GM19438 (cell line): ENCODE results near the gene UGT1A10.

Experiments
- ATAC-seq: cut with Tn5 transposase; IDR thresholded peaks from one replicate; pipeline ENCODE4 v1.9.1; 2021; ENCODE audit warnings: low read depth; ENCODE audit not compliant: unreplicated experiment

The UGT1A10 gene

DNA sequence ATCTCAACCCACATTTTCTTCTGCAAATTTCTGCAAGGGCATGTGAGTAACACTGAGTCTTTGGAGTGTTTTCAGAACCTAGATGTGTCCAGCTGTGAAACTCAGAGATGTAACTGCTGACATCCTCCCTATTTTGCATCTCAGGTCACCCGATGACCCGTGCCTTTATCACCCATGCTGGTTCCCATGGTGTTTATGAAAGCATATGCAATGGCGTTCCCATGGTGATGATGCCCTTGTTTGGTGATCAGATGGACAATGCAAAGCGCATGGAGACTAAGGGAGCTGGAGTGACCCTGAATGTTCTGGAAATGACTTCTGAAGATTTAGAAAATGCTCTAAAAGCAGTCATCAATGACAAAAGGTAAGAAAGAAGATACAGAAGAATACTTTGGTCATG lies 131.8 kb downstream of the UGT1A10 start:
- no peak for ATAC-seq

DNA sequence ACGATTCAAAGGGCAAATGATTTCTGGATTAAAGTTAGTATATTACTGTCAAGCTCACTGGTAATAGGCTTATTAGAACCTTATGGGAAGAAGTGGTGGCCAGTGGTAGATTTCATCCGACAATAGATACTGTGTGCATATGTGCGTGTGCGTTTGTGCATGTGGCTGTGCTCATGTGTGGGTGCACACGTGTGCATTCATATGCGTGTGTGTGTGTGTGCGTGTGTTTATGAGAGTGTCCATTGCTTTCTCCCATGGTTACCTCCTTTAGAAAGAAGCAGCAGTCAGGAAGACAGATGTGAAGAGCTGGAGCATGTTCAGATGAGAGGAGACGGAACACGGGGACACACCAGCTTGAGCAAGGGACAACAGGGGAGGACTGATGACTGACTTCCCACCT lies 133.0 kb downstream of the UGT1A10 start:
- ATAC-seq, result no peak

DNA sequence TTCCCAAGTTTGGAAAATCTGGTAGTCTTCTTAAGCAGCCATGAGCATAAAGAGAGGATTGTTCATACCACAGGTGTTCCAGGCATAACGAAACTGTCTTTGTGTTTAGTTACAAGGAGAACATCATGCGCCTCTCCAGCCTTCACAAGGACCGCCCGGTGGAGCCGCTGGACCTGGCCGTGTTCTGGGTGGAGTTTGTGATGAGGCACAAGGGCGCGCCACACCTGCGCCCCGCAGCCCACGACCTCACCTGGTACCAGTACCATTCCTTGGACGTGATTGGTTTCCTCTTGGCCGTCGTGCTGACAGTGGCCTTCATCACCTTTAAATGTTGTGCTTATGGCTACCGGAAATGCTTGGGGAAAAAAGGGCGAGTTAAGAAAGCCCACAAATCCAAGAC lies 135.9 kb downstream of the UGT1A10 start:
- ATAC-seq, result no peak

DNA sequence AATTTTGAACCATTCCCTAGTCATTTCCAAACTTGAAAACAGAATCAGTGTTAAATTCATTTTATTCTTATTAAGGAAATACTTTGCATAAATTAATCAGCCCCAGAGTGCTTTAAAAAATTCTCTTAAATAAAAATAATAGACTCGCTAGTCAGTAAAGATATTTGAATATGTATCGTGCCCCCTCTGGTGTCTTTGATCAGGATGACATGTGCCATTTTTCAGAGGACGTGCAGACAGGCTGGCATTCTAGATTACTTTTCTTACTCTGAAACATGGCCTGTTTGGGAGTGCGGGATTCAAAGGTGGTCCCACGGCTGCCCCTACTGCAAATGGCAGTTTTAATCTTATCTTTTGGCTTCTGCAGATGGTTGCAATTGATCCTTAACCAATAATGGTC lies 136.3 kb downstream of the UGT1A10 start:
- no peak for ATAC-seq

DNA sequence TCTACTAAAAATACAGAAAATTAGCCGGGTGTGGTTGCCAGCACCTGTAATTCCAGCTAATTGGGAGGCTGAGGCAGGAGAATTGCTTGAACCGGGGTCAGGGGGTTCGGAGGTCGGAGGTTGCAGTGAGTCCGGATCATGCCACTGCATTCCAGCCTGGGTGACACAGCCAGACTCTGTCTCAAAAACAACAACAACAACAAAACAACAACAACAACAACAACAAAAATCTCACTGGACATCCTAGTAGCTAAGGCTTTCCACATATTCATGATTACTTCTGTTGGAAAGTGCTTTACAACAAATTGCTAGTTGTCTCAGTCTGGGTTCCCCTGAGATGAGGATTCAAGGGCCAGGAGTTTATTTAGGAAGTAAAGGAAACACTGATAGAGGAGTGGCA lies 137.6 kb downstream of the UGT1A10 start:
- ATAC-seq, result no peak

DNA sequence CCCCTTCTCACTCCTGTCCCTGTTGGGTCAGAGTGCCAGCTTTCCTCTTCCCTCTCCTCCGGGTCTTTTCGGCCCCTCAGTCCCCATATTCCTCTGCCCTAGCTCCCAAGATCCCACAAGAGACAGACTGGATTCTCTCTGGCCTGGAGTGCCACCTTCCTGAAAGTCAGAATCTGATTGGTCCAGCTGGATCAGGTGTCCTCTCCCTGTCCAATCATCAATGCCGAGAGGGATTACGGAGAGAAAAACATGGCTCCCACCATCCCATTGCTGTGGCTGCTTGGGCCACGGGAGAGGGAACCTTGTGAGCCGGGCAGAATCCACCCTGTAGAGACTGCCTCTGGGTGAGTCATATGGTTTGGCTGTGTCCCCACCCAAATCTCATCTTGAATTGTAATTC lies 139.2 kb downstream of the UGT1A10 start:
- no peak for ATAC-seq

DNA sequence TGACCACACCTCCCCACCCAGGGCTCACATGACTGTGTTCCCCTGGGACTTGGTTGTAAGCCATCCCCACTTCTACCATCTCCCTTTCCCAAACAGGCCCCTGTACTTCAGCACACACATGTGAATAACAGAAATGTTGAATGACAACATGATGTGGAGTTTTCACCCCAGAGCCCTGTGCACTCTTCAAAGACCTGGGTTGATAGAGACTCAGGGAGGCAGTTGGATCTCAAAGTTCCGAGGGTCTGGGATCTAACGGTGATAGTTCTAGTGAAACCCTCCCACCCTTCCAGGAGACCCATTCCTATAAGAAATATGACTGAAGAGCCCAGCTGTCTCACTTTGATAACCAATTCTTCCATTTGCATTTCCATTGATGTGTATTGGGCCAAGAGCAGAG lies 141.8 kb downstream of the UGT1A10 start, which contains the start of gene MROH2A:
TSS of gene MROH2A (plus strand) at position 301 of the 400 bp plus-strand sequence. CDS start 1,029 bp downstream, outside the sequence.
- no peak for ATAC-seq

DNA sequence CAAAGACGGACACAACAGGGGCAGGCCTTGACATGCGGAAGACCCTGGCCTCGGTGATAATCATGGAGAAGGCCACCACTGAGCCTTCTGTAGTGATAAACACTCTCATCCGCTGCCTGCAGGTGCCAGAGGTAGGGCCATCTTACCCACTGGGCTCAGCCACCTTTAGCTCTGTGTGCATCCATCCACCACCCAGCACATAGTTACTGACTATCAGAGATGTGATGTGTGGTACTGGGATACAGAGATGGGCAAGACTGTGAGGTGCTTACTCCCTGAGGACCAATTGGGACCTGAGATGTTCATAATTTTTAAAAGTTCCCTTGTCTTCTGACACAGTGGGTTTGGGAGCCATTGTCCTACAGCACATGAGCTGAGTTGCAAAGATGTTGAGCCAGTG lies 143.5 kb downstream of the UGT1A10 start:
- no peak for ATAC-seq

DNA sequence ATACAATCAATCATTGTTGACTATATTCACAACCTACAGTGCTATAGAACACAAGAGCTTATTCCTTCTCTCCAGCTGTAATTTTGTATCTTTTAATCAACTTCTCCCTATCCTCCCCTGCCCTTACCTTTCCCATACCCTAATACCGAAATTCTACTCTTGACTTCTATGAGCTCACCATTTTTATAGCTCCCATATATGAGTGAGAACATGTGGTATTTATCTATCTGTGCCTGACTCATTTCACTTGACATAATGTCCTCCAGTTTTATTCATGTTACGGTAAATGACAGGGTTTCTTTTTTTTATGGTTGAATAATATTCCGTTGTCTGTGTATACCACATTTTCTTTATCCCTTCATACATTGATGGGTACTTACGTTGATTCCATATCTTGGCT lies 144.5 kb downstream of the UGT1A10 start:
- ATAC-seq, result no peak

DNA sequence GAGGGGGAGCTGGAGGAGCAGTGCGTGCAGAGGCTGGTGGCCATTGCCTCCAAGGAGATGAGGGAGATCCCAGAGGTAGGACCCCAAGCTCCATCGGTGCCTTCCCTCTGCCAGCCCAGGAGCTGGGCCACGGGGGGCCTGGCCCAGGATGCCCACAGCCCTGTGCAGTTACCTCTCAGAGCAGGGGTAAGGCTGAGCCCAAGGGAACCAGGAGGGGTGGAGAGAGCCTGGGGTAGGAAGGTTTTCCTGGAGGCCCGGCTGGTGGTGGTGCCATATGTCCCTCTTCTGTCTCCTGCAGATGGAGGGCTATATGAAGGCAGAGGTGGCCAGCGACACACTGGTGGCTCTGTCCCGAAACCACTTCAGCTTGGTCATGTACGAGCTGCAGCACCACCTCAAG lies 153.3 kb downstream of the UGT1A10 start:
- no peak for ATAC-seq

DNA sequence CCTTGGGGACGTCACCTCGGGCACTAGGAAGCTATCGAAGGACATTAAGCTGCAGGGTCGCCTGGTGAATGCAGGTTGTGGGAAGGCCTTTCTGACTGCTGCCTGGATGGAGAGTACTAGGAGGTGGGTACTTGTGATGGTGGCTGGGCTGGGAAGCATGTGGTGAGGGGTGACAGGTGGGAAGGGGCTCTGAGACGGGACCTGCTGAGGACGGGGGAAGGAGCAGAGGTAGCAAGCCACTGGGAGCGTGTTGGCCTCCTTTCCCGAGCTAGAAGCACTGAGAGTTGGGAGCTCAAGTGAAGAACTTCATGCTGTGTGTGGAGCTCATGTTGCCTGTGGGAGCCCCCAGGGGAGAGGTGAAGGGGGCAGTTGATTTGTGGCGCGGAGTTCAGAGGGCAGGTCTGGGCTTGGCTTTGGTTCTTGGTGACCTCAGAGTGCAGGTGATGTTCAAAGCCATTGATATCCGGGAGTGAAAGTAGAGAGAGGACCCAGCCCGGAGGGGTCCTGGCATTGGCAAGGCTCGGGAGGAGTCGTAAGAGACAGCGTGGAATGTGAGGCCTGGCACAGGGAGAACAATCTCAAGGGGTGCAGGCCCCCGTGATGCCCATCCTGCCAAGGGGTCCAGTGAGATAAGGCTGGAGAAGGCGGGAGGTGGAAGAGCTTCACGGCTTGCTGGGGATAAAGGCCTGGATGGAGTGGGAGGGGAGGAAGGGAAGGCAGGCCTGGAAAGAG lies 155.1 kb downstream of the UGT1A10 start:
- ATAC-seq, result no peak

DNA sequence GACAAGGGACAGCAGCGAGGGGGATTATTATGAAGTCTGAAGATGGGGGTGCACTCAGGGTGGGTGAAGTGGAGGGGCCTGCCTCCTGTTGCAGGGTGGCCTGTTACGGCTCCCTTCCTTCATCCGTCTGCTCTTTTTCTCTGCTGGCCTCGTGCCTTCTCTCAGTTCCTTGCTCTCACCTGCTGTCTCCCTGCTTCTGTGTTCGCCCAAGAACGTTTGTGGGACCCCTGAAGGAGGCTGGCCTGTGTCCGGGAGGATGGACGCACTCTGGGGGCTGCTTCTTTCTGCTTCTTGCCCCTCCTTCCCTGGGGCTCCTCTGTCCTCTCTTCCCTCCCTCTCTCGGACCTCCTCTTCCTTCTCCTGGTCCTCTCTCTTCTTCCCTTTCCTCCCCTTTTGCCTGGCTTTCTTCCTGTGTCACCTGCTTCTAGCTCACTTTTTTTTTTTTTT lies 155.7 kb downstream of the UGT1A10 start:
- ATAC-seq, result no peak

DNA sequence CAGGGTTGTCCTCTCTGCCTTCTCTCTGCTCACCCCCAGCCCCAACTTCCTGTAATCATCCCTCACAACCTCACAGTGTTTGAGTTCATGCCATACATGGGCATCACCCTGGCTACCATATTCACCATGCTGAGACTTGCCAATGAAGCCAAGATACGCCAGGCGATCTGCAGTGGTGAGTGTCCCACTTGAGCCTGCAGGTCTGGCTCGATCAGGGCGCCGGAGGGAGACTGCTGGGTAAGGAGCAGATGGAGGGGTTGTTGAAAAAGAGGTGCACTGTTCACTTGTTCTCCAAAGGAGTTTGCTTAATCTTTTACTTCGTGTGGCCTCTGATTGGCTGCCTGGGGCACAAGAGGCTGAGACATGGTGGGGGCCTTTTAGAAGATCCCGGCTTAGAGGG lies 156.5 kb downstream of the UGT1A10 start:
- ATAC-seq, result no peak

DNA sequence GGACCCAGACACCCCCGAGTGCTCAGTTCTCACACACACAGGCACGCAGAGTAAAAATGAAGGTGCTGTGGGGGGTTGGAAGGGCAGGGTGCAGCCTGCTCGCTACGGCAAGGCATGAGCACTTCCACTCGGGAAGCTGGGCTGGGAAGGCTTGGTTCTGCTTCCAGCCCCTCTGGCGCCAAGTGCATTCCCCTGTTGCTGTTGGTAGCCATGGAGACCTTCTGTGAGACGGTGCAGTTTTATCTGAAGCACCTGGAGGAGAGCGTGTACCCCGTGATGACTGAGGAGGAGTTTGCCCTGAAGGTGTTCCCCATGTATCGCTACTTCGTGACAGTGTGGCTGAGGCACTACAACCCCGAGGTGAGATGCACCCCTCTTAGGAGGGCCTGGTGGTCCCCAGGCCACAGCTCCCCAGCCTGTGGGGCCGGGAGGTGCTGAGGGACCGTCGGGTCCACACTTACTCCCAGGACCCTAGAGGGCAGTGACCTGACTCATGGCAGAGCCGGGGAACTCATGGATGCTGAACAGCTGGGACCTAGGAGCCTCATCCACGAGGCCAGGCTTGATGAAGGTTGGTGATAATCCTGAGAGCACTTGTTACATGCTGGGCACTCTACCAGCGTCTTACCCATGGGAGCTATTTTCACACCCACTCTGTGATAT lies 157.3 kb downstream of the UGT1A10 start:
- ATAC-seq, result no peak

DNA sequence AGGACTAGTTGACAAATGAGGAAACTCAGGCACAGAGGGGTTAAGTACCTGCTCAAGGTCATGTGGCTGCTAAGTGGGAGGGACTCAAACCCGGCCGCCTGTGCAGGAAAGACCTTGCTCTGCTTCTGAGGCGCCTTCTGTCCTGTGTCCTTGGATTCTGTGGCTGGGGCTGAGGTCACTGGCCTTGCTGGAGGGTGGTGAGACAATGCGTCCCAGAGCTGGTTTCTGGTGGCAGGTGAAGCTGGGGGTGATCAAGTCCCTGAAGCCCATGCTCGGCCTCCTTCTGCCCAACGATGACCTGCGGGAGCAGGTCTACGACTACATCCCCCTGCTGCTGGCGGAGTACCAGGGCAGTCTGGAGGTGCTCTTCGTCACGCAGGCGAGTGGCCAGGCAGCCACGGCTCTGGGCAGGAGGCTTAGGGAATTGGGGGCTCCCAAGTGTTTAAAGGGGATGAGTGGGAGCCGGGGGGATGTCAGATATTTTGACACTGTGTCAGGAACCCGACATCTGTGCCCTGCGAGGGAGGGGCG lies 157.9 kb downstream of the UGT1A10 start:
- ATAC-seq, result no peak

DNA sequence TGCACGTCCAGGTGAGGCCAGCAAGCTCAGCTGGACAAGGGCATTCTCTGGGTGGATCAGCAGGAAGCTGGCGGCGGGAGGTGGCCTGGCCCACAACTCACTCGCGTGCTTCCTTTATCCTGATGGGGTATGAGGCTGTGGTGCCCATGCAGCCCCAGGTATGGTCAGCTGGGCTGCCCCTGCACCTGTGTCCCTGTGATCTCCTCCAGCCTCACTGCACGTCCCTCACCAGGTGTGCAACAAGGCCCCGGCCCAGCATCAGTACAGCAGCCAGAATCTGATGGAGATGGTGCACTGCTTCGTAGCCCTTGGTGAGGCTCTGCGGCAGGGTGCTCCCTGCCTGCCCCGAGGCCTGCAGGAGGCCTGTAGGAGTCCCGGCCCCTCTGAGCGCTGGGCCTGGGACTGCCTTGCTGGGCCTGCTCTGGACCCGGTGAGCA lies 159.5 kb downstream of the UGT1A10 start:
- no peak for ATAC-seq

DNA sequence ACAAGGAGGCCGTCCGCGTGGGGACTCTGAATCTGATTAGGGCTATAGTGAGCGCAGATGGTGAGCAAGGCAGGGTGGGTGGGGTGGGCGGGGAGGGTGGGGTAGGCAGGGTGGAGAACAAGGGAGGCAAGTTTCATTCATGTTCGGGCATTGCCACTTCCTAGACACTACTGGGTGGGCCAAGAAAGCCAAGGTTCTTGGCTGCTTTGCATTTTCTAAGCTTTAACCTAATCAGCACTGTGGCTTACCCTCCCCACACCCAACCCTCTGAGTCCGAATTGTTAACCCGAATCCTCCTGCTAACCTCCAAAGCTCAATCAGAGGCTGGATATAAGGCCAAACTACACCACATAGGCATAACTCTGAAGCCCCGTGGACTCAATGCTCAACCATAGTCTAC lies 160.0 kb downstream of the UGT1A10 start:
- ATAC-seq, result no peak

DNA sequence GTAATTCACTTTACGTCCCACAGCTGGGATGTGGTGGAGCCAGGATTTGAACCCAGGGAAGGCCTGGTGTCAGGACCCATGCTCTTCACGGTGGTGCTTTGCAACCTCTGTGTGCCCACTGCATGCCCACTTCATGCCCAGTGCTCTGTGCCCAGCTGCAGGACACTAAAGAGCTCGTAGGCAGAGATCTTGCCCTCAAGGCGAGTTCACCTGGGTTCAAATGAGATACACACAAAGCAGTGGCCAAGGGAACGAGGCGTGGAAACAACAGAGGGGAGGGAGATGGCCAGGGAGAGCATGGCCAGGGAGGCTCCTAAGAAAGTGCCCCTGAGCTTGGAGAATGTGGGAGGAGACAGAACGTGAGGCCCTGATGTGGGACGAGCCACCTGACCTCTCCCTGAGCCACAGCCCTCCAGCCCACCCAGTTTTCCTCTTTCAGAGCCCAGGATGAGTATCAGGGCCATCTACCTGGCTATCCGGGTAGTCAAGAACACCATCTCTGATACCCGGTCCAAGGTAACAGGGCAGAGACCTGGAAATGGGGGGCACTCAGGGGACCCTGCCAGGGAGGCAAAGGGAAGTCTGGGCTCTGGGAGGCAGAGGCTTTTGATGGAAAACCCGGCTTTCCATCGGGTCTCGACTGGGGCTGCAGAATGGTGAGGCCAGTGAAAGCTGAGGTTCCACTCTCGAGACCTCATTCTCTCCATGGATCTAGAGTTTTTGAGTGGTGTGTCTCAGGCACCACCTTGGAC lies 162.3 kb downstream of the UGT1A10 start:
- ATAC-seq, result no peak

DNA sequence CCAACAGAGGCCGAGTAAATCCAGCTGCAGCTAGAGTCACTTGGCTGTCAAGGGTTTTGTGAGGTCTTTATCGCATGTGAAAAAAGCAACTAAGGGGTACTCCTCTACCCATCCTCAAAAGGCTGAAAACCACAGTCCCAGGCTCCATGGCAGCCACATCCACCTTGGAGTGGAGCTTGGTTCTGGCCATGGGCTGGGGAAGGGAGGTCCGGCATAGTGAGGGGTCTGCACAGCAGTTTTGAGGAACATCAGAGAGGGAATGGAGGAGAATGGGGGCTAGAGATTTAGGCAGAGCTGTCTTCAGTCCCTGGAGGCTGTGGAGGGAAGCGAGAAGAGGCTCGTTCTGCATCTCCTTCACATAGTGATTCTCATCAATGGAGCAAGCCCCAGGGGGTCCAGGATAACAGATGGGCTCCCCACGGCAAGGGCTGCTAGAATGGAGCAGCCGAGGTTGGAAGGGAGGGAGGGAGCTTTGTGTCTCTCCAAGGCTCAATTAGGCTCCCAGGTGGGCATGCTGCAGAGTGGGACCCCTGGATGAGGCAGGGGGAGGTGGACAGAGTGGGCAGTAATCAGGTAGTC lies 162.9 kb downstream of the UGT1A10 start:
- ATAC-seq, result no peak

DNA sequence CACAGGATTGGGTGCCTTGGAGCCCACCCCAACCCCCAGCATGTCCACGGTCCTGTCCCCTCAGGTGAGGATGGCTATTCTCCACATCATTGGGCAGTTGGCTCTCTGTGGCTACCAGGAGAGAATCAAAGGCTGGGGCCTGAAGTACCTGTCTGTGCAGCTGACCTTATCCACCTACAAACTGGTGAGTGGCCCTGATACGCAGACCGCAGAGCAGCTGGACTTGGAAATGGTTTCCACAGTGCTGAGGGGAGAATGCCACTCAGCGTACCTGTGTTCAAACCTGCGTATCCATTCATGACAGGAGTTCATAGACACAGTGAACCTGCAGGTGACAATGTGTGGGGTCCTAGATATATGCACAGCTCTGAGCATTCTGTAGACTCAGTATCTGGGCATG lies 163.5 kb downstream of the UGT1A10 start:
- no peak for ATAC-seq

DNA sequence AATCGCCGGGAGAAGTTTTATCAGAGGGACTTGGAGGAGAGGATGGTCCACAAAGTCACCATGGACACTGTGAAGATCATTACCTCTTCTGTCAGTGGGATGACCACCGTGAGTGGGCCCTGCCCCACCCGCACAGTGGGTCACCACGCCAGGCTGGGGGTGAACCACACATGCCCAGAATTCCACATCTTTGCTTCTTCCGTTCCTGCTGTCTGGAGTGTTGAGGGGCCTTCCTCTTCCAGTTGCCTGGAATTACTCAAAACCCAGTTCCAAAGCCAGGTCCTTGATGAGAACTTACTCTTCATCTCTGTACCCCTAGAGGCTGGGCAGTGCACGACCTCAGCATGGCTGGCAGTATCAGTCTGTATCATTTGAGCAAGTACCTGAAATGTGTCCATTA lies 164.0 kb downstream of the UGT1A10 start:
- no peak for ATAC-seq
